ENCODE data around the gene NKAIN1.

- TF ChIP-seq, protein P1, sequence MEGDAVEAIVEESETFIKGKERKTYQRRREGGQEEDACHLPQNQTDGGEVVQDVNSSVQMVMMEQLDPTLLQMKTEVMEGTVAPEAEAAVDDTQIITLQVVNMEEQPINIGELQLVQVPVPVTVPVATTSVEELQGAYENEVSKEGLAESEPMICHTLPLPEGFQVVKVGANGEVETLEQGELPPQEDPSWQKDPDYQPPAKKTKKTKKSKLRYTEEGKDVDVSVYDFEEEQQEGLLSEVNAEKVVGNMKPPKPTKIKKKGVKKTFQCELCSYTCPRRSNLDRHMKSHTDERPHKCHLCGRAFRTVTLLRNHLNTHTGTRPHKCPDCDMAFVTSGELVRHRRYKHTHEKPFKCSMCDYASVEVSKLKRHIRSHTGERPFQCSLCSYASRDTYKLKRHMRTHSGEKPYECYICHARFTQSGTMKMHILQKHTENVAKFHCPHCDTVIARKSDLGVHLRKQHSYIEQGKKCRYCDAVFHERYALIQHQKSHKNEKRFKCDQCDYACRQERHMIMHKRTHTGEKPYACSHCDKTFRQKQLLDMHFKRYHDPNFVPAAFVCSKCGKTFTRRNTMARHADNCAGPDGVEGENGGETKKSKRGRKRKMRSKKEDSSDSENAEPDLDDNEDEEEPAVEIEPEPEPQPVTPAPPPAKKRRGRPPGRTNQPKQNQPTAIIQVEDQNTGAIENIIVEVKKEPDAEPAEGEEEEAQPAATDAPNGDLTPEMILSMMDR (conservative IDR thresholded peaks at IDR 0.05; ENCODE audit: low read depth, low read length), result no peak
- no peak for TF ChIP-seq EZH2 (IDR thresholded peaks at IDR 0.05; ENCODE audit: borderline replicate concordance, low read depth, low read length, poor library complexity, severe bottlenecking)
These were observed 1.6 kb upstream of the NKAIN1 start for GRCh38 chr1:31241321-31241720.

All from A673 (cell line).